ENCODE measurements around the gene LNPEP. TPM values are rescaled to one million over a fixed set of nuclear protein-coding genes. Genes with fewer than 3 reads are reported as not detected.

LNPEP gene
- total and polyA plus RNA-seq, 2 of the 13 experiments (the other 11 are each of a cell fraction or from before 2014, with no cell fraction given) = 8.0 to 16.9 TPM

DNA sequence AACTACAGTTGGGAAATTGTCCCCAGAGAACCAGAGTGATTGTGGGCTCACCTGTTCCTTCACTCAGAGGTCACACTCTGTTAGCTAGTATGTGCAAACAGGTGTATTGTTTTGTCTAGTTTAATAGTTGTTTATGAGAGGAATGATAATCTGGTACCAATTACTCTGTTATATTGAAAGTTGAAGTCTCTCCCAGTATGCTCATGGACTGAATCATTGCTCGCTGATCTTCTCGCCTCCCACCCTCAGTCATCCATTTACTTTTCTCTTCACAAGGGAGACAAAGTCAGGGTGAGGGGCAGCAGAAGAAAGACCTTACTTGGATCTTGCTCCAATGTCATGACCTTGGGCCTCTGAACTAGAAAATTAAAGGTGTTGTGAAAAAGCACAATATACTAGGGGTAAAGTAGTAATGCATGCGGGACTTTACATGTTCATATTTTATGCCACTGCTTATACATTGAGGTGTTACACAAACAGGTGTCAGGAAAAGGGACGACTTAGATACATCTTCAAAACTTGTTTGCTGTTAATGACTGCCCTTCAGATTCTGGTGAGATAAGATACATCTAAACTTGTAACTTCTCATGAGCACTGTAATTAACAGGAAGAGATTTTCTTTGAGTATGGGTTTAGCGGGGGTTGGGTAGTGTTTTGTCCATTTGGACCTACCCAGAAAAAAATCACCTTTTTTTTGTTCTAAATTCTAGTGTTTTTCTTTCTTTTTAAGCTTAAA is 36.9 kb downstream of the LNPEP start (continued):
- TF ChIP-seq, protein P1, sequence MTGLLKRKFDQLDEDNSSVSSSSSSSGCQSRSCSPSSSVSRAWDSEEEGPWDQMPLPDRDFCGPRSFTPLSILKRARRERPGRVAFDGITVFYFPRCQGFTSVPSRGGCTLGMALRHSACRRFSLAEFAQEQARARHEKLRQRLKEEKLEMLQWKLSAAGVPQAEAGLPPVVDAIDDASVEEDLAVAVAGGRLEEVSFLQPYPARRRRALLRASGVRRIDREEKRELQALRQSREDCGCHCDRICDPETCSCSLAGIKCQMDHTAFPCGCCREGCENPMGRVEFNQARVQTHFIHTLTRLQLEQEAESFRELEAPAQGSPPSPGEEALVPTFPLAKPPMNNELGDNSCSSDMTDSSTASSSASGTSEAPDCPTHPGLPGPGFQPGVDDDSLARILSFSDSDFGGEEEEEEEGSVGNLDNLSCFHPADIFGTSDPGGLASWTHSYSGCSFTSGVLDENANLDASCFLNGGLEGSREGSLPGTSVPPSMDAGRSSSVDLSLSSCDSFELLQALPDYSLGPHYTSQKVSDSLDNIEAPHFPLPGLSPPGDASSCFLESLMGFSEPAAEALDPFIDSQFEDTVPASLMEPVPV (CRISPR knock-in tag; IDR thresholded peaks at IDR 0.05) = no peak
- TF ChIP-seq NR2F2 (IDR thresholded peaks at IDR 0.05; ENCODE audit: borderline replicate concordance, low read depth) (no peak), HNF4A (CRISPR knock-in tag; IDR thresholded peaks at IDR 0.05) (no peak), ZNF468 (CRISPR knock-in tag; IDR thresholded peaks at IDR 0.05) (no peak)
- TF ChIP-seq, protein P2, sequence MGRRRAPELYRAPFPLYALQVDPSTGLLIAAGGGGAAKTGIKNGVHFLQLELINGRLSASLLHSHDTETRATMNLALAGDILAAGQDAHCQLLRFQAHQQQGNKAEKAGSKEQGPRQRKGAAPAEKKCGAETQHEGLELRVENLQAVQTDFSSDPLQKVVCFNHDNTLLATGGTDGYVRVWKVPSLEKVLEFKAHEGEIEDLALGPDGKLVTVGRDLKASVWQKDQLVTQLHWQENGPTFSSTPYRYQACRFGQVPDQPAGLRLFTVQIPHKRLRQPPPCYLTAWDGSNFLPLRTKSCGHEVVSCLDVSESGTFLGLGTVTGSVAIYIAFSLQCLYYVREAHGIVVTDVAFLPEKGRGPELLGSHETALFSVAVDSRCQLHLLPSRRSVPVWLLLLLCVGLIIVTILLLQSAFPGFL (CRISPR knock-in tag; IDR thresholded peaks at IDR 0.05) = no peak

DNA sequence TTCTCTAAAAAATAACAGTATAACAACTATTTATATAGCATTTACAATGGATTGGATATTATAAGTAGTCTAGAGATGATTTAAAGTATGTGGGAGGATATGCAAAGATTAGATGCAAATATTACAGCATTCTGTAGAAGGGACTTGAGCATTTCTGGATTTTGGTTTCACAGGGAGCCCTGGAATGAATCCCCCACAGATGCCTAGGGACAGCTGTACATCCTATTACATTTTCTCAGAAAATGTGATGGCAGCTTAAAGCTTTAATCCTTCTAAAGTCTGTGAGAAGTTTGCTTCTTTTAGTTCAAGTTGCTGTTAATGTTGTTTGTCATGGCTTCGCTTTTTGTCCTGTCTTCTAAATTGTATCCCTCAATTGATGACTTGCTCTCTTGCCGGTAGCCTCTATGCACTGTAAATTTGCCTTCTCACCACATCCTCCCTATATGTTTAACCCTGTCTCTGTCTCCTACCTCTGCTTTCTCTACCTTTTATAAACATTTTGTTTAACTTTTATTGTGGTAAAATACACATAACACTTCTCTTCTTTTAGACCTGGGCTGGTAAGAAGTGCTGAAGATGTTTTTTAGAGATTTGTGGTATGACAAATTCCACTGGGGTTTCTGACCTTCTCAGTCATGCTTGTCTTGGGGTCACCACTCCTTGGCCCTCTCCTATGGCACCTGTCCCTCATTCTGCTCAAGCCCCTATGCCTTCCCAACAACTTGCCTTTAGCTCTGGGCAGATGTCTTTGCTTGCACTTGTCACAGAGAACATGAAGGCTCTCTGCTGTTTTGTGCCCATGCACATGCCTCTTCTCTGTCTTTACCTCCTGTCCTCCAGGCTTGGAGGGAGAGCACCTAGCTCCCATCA is 37.9 kb downstream of the LNPEP start:
- H3K4me3 ChIP-seq (replicated peaks in 1 of 3; ENCODE audit: insufficient read depth in 1 of 3, low read depth in 2 of 3, low read length in 3 of 3) = no peak overlapping the region
- intact Hi-C loops (cut with micrococcal nuclease; ENCODE audit: unreplicated experiment) (no loop called here), in situ Hi-C loops (cut with HindIII; ENCODE audit: extremely low pct_ligation_motif_present, low pct_unique_long_range_greater_than_20kb) (no loop called here)
- H3K27ac ChIP-seq (ENCODE audit: extremely low read length, insufficient read depth, low read length) = no peak overlapping the region
- ChIA-PET POLR2A (no interaction called here), CTCF (ENCODE audit: low intra/inter-chr PET ratio, low total read pairs) (no interaction called here)
- H2AFZ ChIP-seq (ENCODE audit: low read length) = no peak overlapping the region
- DNase-seq (ENCODE audit: low spot score) (no peak), ATAC-seq (no peak), FAIRE-seq (no peak)
- no peak for TF ChIP-seq REPIN1 (CRISPR knock-in tag; IDR thresholded peaks at IDR 0.05; ENCODE audit: borderline replicate concordance, low read depth)
- no peak for TF ChIP-seq ZNF737 (CRISPR knock-in tag; IDR thresholded peaks at IDR 0.05; ENCODE audit: borderline replicate concordance)
- no peaks in the 10 kb centered on the region for H3K9me3 ChIP-seq (ENCODE audit: low read length)
- no peak overlapping the region for H3K4me2 ChIP-seq (ENCODE audit: low read depth, low read length)
- H3K4me1 ChIP-seq (ENCODE audit: insufficient read depth, low read length) = peaks cover 3% of the 10 kb centered on the region; the same call in 1 of the 2 replicates
- no TSS peak for BruUV-seq (replicated peaks)
- H3K9ac ChIP-seq (ENCODE audit: insufficient read depth, low read depth, low read length) = no peak overlapping the region
- no peaks in the 10 kb centered on the region for H4K20me1 ChIP-seq (ENCODE audit: insufficient read depth, low read length)
- H3K27me3 ChIP-seq (ENCODE audit: control insufficient read depth in 1 of 2, insufficient read depth in 2 of 2, low read length in 2 of 2) = no peaks in the 10 kb centered on the region
- no peaks in the 10 kb centered on the region; a peak in 1 of 5 replicates for H3K36me3 ChIP-seq (replicated peaks in 1 of 2; ENCODE audit: control insufficient read depth in 1 of 2, insufficient read depth in 2 of 2, low read length in 2 of 2)
- 98% methylated on average over 2 of the region's 2 CpGs for WGBS (ENCODE audit: low lambda C conversion rate)
- H3K79me2 ChIP-seq (ENCODE audit: insufficient read depth, low read length) = peaks cover 21% of the 10 kb centered on the region

Data from HepG2 (cell line).